Stimulated activated CD8-positive, alpha-beta memory T cell treated with anti-CD3 and anti-CD28 coated beads, Interleukin-2, amount 100 ng/mL, for 1 hour (primary cell): Measurements from ENCODE around the gene CFD.

ENCODE experiments used
- DNase-seq, 2 donors: peaks; one replicate each; pipeline ENCODE4 v3.0.0-alpha.2; 2020; ENCODE audit warnings: low read depth in 2 of 2

The CFD gene

GRCh38 chr19:906480-906879 is 47.0 kb downstream of the CFD start:
- no peak for DNase-seq

- DNase-seq: no peak
Measured at GRCh38 chr19:907183-907853, 47.9 kb downstream of the CFD start.

GRCh38 chr19:911197-912033 is 52.0 kb downstream of the CFD start:
- no peak for DNase-seq

- DNase-seq: no peak
Measured at GRCh38 chr19:912181-913079, 53.0 kb downstream of the CFD start.
